K562 (cell line): ENCODE results near the gene CTBP2. TPM values are rescaled to one million over a fixed set of nuclear protein-coding genes. Genes with fewer than 3 reads are reported as not detected.

ENCODE experiments used
- ATAC-seq: fragments of 200-7000 bp; cut with Tn5 transposase; 3 replicates; pipeline ENCODE4 v1.9.1; 2020; ENCODE audit warnings: moderate library complexity
- BruUV-seq: library from RNA; stranded (reverse); fragments of 400-500 nt; replicated peaks from 2 replicates; lab custom pipeline; 2021; lab: Mats Ljungman, UMichigan
- CTCF ChIA-PET: fragments of 300-600 bp; formaldehyde crosslinking; extraction: SDS; loops from one replicate; lab custom pipeline; 2021; ENCODE audit warnings: low intra/inter-chr PET ratio; lab: Yijun Ruan, JAX
- POLR2A ChIA-PET: fragments of 300-600, 350-650 bp; sonication (Branson Sonifier 250); formaldehyde crosslinking; extraction: SDS; loops from one replicate; lab custom pipeline; 2021; ENCODE audit warnings: antibody characterized with exemption, inconsistent platforms; lab: Yijun Ruan, JAX
- DNase-seq, 4 experiments: peaks; one replicate each; pipeline versions ENCODE4 v3.0.0 to v3.0.0-alpha.2; 2011 to 2018; ENCODE audit warnings: low spot score in 3 of 4, mixed read lengths in 3 of 4; ENCODE audit errors: extremely low read depth in 1 of 4
- FAIRE-seq: peaks from 2 replicates; lab custom pipeline; 2011; peaks lifted over from hg19 to GRCh38; lab: Jason Lieb, UNC
- H2AFZ ChIP-seq: 2 replicates; pipeline ENCODE4 v1.6.0; 2011; ENCODE audit warnings: low read depth, low read length, control low read depth, inconsistent platforms
- H3K27ac ChIP-seq: fragments of 200-600 bp; 3 replicates; pipeline ENCODE4 v1.8.0; 2011; ENCODE audit warnings: low read depth, mild to moderate bottlenecking, control low read depth, inconsistent platforms, low read length, moderate library complexity, mixed read lengths; ENCODE audit errors: extremely low read depth
- H3K27me3 ChIP-seq, 2 experiments: fragments of 300-600 bp in 1 of 2; 2 replicates in 1 of 2; 3 replicates in 1 of 2; pipeline versions ENCODE4 v1.6.0 to v1.8.0; 2011; ENCODE audit warnings: inconsistent platforms in 2 of 2, low read length in 2 of 2, mild to moderate bottlenecking in 1 of 2, mixed read lengths in 1 of 2, moderate library complexity in 1 of 2; ENCODE audit not compliant: control insufficient read depth in 2 of 2, insufficient read depth in 2 of 2
- H3K36me3 ChIP-seq: fragments of 300-600 bp; 3 replicates; pipeline ENCODE4 v1.8.0; 2011; ENCODE audit warnings: mild to moderate bottlenecking, low read length, inconsistent platforms; ENCODE audit not compliant: control insufficient read depth, insufficient read depth
- H3K4me1 ChIP-seq, 2 experiments: fragments of 200-600 bp in 1 of 2; replicated peaks in 1 of 2; 2 replicates in 1 of 2; 3 replicates in 1 of 2; pipeline versions ENCODE4 v1.5.1 to v1.8.0; 2011; ENCODE audit warnings: inconsistent platforms in 2 of 2, low read length in 2 of 2, mild to moderate bottlenecking in 1 of 2, mixed read lengths in 1 of 2, moderate library complexity in 1 of 2; ENCODE audit not compliant: control insufficient read depth in 2 of 2, insufficient read depth in 2 of 2
- H3K4me2 ChIP-seq: 2 replicates; pipeline ENCODE4 v1.6.1; 2011; ENCODE audit warnings: low read length, control low read depth, inconsistent platforms, mixed read lengths; ENCODE audit not compliant: insufficient read depth
- H3K4me3 ChIP-seq: fragments of 200-600 bp; sonication (generic), shearing (Covaris generic); 2 replicates; pipeline ENCODE4 v1.5.1; 2016; ENCODE audit warnings: control low read depth, inconsistent platforms
- H3K79me2 ChIP-seq: fragments of 200-600 bp; 3 replicates; pipeline ENCODE4 v1.8.0; 2011; ENCODE audit warnings: low read length, inconsistent platforms; ENCODE audit not compliant: control insufficient read depth, insufficient read depth
- H3K9ac ChIP-seq, 2 experiments: 2 replicates each; pipeline versions ENCODE4 v1.6.0 to v1.6.1; 2011; ENCODE audit warnings: low read depth in 2 of 2, low read length in 2 of 2, control low read depth in 1 of 2, inconsistent platforms in 1 of 2, mild to moderate bottlenecking in 1 of 2, mixed read lengths in 1 of 2; ENCODE audit not compliant: insufficient read depth in 1 of 2
- H3K9me1 ChIP-seq: one replicate; pipeline ENCODE4 v1.6.0; 2011; ENCODE audit warnings: inconsistent platforms, mild to moderate bottlenecking, low read length, moderate library complexity; ENCODE audit not compliant: control insufficient read depth, insufficient read depth
- H3K9me3 ChIP-seq: replicated peaks from 2 replicates; pipeline ENCODE4 v1.5.1; 2011; ENCODE audit warnings: low read depth, low read length, inconsistent platforms; ENCODE audit not compliant: control insufficient read depth, insufficient read depth
- H4K20me1 ChIP-seq: replicated peaks from 2 replicates; pipeline ENCODE4 v1.6.1; 2011; ENCODE audit warnings: low read length, inconsistent platforms, mixed read lengths; ENCODE audit not compliant: control insufficient read depth, insufficient read depth
- CCNT2 ChIP-seq: IDR thresholded peaks from 2 replicates; pipeline ENCODE4 v1.6.1; 2011; ENCODE audit warnings: borderline replicate concordance, low read depth, mild to moderate bottlenecking, moderate library complexity, mixed read lengths, low read length; ENCODE audit not compliant: insufficient read length; ENCODE audit errors: extremely low read depth
- CREM ChIP-seq: IDR thresholded peaks from 2 replicates; pipeline ENCODE4 v1.6.1; 2014; ENCODE audit warnings: antibody characterized with exemption, low read depth
- DPF2 ChIP-seq: fragments of 450-650 bp; IDR thresholded peaks from 2 replicates; pipeline ENCODE4 v1.6.1; 2016
- ELF4 ChIP-seq: fragments of 450-650 bp; formaldehyde crosslinking; IDR thresholded peaks from 2 replicates; pipeline ENCODE4 v1.4.0; 2022; ENCODE audit warnings: missing genetic modification characterization
- FOXM1 ChIP-seq, 2 experiments: fragments of 450-650 bp in 1 of 2; sonication (generic) in 1 of 2; formaldehyde crosslinking in 1 of 2; IDR thresholded peaks; 2 replicates each; pipeline versions ENCODE4 v1.6.1 to v1.9.0; 2017 to 2022; ENCODE audit warnings: low read depth in 2 of 2, mild to moderate bottlenecking in 2 of 2, missing genetic modification reagents in 1 of 2, moderate library complexity in 1 of 2
- HES1 ChIP-seq: fragments of 450-650 bp; IDR thresholded peaks from 2 replicates; pipeline ENCODE4 v1.6.1; 2016; ENCODE audit warnings: low read depth, mild to moderate bottlenecking, moderate library complexity
- HNRNPUL1 ChIP-seq: fragments of 200-400 bp; formaldehyde crosslinking; IDR thresholded peaks from 2 replicates; pipeline ENCODE4 v1.6.1; 2017; ENCODE audit warnings: low read length
- IFI16 ChIP-seq: fragments of 250-450 bp; sonication (Bioruptor Pico); IDR thresholded peaks from 2 replicates; pipeline ENCODE4 v2.1.2; 2022; ENCODE audit warnings: mild to moderate bottlenecking, inconsistent platforms
- KLF16 ChIP-seq: IDR thresholded peaks from 2 replicates; pipeline ENCODE4 v1.6.1; 2016; ENCODE audit warnings: antibody characterized with exemption
- MEIS2 ChIP-seq: fragments of 450-650 bp; IDR thresholded peaks from 2 replicates; pipeline ENCODE4 v1.6.1; 2014; ENCODE audit warnings: mild to moderate bottlenecking; ENCODE audit not compliant: partially characterized antibody
- MLLT1 ChIP-seq, 2 experiments: fragments of 450-650 bp; IDR thresholded peaks; 2 replicates each; pipeline ENCODE4 v1.6.1; 2016
- SOX6 ChIP-seq: fragments of 450-650 bp; IDR thresholded peaks from 2 replicates; pipeline ENCODE4 v1.6.1; 2014; ENCODE audit warnings: mild to moderate bottlenecking
- ZBTB33 ChIP-seq: sonication (generic); formaldehyde crosslinking; IDR thresholded peaks from 2 replicates; pipeline ENCODE4 v1.8.1; 2023; ENCODE audit warnings: mild to moderate bottlenecking, missing genetic modification reagents
- ZNF316 ChIP-seq: fragments of 450-650 bp; IDR thresholded peaks from 2 replicates; pipeline ENCODE4 v1.6.1; 2016
- ZNF512 ChIP-seq: IDR thresholded peaks from 2 replicates; pipeline ENCODE4 v1.6.1; 2016; ENCODE audit warnings: missing genetic modification characterization, missing compliant biosample characterization
- WGBS: fragments of 100-300 bp; shearing (Covaris generic); methylation state at CpG from one replicate; pipeline ENCODE4 v1.1.6; 2016; ENCODE audit warnings: low coverage, mixed read lengths; ENCODE audit not compliant: insufficient coverage; ENCODE audit errors: missing lambda C conversion rate; 5-methylcytosine and 5-hydroxymethylcytosine counted together
- in situ Hi-C: fragments of 300-500 bp; cut with MboI; formaldehyde crosslinking; loops from 4 replicates; pipeline ENCODE4 v1.15.0; 2018; ENCODE audit warnings: inconsistent platforms, mixed read lengths
- intact Hi-C: fragments of 100-400 bp; cut with micrococcal nuclease; formaldehyde crosslinking; loops from 2 replicates; pipeline ENCODE4 v1.14.2; 2022
- polyA plus RNA-seq, 8 experiments: library from polyadenylated mRNA; depleted of rRNA in 4 of 8; stranded (reverse) in 5 of 8; unstranded in 3 of 8; fragments of >200 nt; fragmentation: Nextera tagmentation in 2 of 8; fragmentation: Illumina TruSeq in 1 of 8; extraction: Ambion mirVana in 2 of 8; extraction: Trizol in 1 of 8; gene quantifications; 2 replicates each; pipeline versions ENCODE4 v1.2.1 to v1.2.3, GENCODE V29; 2011 to 2014; ENCODE audit warnings: inconsistent platforms in 1 of 8, missing spikeins in 1 of 8
- total RNA-seq, 7 experiments: library from RNA; depleted of rRNA in 6 of 7; stranded (reverse); fragments of >200 nt in 6 of 7; fragmentation: Illumina TruSeq in 2 of 7; extraction: Trizol in 2 of 7; gene quantifications; 2 replicates each; pipeline versions ENCODE4 v1.2.1 to v1.2.3, GENCODE V29; 2011 to 2021; ENCODE audit warnings: low replicate concordance in 1 of 7

Gene CTBP2
- total and polyA plus RNA-seq, 9 of the 15 experiments (the other 6 are each of a cell fraction or from before 2014, with no cell fraction given) = 1.3 to 8.8 (median 5.1) TPM

- TF ChIP-seq ZNF512 (tag) (no peak), ELF4 (CRISPR knock-in tag) (no peak)
Measured at GRCh38 chr10:124949543-124949942, 210.8 kb downstream of the CTBP2 start (continued).

- peaks cover 40% of the 10 kb centered on the region for H4K20me1 ChIP-seq
- BruUV-seq = no TSS peak
- peak; percentile 80 for TF ChIP-seq SOX6
- TF ChIP-seq IFI16 (CRISPR knock-in tag) = no peak
- TF ChIP-seq CCNT2 = peak; percentile 40
- TF ChIP-seq MLLT1 (IDR thresholded peaks at IDR 0.05) = 0 out of 4 replicates have a peak, but pooled peaks of 1 of the 2 experiments have one; percentile 23
- TF ChIP-seq ZBTB33 (CRISPR knock-in tag) = peak; percentile 19; the same call in 1 of the 2 replicates
- TF ChIP-seq ZNF316 = 0 out of 2 replicates have a peak, but pooled peaks have one; percentile 21
- peak; percentile 93 for TF ChIP-seq MEIS2
- peak; percentile 80 for TF ChIP-seq DPF2
- TF ChIP-seq HNRNPUL1 = no peak
- TF ChIP-seq CREM = 0 out of 2 replicates have a peak, but pooled peaks have one; percentile 26
- TF ChIP-seq FOXM1 (IDR thresholded peaks at IDR 0.05; ENCODE audit: low read depth) = peak; percentile 65; the same call in 1 of the 2 replicates
- TF ChIP-seq FOXM1 (CRISPR knock-in tag; IDR thresholded peaks at IDR 0.05; ENCODE audit: low read depth) = no peak
- TF ChIP-seq KLF16 = peak; percentile 63; the same call in 1 of the 2 replicates
- TF ChIP-seq HES1 = peak; percentile 69; the same call in 1 of the 2 replicates
Measured at GRCh38 chr10:124946945-124947344, 213.4 kb downstream of the CTBP2 start.

More at GRCh38 chr10:124946945-124947344, 213.4 kb downstream of the CTBP2 start:
- Histone ChIP-seq H3K27ac (no peak overlapping the region; the same call in 2 of the 3 replicates), H3K9ac (no peak overlapping the region), H3K36me3 (peaks cover 37% of the 10 kb centered on the region; the same call in 2 of the 3 replicates), H3K9me3 (no peaks in the 10 kb centered on the region), H2AFZ (no peak overlapping the region), H3K4me2 (peak overlapping the region; percentile 14; the same call in 1 of the 2 replicates), H3K4me1 (peaks cover 0 to 12% of the 10 kb centered on the region in 2 experiments; a peak in 2 of 5 replicates), H3K27me3 (no peaks in the 10 kb centered on the region), H3K9me1 (no peaks in the 10 kb centered on the region), H3K4me3 (no peak overlapping the region), H3K79me2 (peaks cover 87% of the 10 kb centered on the region)
- peak; percentile 59 for FAIRE-seq
- intact Hi-C loops = loop anchor here (10.0 kb wide), 1 partner anchor 208 kb away; no protein-coding TSS in a partner anchor
- DNase-seq = peak; percentile 3 to 36 (median 10)
- POLR2A ChIA-PET = interaction anchor here (1.0 to 1.5 kb wide), 3 partner anchors 22 to 99 kb away, joined by 3 to 4 read pairs (median 4); no protein-coding TSS in a partner anchor
- WGBS = 11% methylated on average over 2 of the region's 2 CpGs
- CTCF ChIA-PET = no interaction called here
- in situ Hi-C loops = loop anchor here (25.0 kb wide), 1 partner anchor 215 kb away; the partner anchor contains the start of gene CTBP2
- ATAC-seq = peak; percentile 73
